GM21717 (cell line): ENCODE data around the gene KCNJ16.

ENCODE experiments used
- ATAC-seq: cut with Tn5 transposase; IDR thresholded peaks from one replicate; pipeline ENCODE4 v1.9.1; 2021; ENCODE audit warnings: mild to moderate bottlenecking, moderate library complexity; ENCODE audit not compliant: unreplicated experiment

KCNJ16 gene

DNA sequence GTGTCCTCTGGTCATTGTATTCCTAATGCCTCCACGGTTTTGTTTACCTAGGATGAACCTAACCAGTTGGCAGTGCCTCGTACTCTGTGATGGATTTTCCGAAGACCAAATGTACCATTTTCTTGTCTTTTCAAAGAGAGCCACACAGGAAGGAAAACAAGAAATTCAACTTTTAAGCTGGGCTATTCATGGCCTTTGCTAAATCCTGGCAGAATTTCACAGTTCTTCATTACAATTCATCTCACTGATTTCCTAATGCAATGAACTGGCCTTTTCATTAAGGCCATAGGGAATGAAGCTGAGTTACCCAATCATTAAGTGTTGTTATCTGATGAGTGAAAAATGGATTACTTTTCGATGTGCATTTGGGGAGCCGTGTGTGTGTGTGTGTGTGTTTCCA, 7.9 kb upstream of the KCNJ16 start:
- ATAC-seq = no peak

DNA sequence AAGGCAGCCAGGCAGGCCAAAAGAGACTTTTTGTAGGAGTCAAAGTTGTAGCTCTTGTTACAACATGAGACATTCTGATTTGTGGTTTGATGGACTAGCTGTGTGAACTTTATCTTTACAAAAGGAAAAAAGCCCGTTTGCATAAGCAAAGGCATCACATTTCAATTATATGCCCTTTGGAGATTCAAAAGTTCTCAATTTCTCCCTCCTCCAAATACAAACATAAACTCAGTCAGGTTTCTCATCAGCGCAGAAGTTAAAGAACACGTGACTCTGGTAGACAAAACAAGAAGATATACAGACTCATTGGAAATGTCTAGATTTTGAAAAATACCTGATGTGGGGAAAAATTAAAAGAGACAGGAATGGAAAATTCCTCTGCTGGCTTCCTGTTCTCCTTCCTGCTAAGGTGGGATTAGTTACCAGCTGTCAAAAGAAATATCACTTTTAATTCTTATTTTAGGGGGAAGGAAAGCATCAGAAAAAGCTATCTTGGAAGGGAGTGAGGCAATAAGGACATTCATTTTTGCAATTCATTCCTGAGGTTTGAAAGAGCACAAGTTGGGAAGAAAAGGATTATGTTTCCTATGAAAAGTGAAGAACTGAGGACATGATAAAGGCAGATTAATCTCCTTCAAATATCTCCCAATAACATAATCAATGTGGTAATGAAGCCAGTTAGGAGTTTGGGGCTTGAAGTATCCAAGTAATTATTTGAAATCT, 4.6 kb upstream of the KCNJ16 start:
- ATAC-seq = no peak

DNA sequence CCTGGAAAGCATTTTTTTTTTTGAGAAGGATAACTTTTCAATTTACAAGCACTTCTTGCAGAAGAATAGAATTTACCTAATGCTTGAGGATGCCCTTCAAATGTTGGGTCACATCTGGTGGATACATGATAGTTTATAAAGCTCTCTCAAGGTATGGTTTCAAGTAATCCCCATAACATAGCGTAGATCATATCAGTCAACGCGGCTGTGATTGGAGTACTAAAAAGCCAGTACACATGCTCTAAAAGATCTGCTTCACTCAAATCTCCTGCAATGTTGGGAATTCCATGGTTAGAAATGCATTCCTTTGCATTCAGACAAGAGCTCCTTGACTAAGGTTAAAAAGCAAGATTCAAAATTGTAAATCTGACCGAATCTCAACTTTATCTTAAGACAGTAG, 3.9 kb upstream of the KCNJ16 start:
- no peak for ATAC-seq

DNA sequence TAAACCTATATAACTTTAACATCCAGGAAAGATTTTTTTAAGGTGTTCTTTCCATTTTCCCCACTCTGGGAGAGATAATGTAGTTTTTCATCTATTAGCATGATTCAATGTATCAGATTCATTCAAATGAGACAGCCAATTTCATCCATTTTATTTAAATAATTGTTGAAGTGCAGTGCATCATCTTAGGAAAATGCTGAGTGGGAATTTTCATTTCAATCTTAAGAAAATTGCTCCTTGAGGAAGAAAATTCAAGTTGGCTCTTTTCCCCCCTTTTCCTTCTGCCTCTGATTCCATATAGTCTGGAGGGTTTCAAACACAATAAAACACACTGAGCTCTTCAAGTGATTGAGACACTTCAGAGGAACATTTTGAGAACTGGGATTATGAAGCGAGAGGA, 3.4 kb upstream of the KCNJ16 start:
- no peak for ATAC-seq

DNA sequence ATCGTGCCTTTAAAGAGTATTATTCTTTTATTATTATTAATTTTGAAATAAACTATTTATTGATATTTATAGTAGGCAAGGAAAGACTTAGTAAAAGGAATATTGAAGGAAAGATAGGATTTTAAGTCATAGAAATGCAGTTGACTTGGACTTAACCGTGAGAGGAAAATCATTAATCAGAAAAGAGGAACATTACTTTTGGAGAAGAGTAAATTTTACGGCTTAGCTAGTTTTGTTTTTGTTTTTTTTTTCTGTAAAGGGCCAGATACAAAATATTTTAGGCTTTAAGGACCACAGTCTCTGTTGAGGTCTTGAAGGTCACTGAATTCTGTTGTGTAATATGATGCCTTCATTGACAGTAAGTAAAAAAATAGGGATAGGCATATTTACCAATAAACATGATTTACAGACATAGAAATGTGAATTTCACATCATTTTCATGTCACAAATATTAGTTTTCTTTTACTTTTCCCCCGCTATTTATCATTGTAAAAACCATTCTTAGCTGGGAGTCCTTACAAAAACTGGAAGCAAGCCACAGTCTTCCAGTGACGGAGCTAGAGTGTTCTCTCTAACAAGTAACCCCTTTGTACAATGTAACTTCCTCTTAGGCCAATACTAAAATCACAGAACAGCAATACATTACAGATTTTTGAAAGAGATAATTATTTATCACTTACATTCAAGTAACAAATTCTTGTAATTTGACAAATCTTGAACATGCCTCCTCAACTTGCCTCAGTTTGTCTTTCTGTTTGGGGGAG, 2.3 kb upstream of the KCNJ16 start:
- ATAC-seq = no peak

DNA sequence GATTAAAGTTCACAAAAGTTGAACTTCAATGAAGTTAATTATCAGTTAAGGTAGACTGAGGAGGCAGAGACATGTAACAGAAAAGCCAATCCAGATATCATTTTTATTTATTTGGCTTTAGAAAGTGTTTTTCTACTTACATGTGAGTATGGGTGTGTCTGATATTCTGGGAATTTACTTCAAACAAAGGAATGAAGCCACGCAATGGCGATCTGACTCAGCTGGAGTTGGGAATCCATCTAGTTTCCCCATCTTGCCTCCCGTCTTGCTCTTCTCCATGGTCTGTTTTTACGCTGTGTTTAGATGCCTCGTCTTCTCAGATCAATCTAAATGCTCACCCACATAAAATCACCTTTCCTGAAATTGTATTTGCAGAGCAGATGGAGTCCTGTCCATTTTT, 1.7 kb upstream of the KCNJ16 start:
- no peak for ATAC-seq

DNA sequence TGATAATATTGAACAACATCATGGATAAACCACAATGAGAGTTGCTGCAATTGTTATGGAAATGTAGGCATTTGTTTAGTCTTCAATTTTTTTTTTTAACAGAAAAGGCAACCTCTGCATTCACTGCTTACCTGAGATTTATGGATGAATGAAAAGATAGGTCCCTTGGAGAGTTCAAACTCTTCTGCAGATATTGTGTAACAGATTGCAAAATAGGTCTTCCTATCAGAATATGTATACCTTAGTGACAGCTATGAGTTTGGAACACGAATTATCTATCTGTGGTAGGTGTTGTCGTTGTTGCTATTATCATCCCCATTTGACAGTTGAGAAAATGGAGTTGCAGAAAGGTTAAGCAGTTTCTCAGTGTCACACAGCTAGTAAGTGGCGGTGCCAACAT, 1.2 kb upstream of the KCNJ16 start:
- no peak for ATAC-seq

DNA sequence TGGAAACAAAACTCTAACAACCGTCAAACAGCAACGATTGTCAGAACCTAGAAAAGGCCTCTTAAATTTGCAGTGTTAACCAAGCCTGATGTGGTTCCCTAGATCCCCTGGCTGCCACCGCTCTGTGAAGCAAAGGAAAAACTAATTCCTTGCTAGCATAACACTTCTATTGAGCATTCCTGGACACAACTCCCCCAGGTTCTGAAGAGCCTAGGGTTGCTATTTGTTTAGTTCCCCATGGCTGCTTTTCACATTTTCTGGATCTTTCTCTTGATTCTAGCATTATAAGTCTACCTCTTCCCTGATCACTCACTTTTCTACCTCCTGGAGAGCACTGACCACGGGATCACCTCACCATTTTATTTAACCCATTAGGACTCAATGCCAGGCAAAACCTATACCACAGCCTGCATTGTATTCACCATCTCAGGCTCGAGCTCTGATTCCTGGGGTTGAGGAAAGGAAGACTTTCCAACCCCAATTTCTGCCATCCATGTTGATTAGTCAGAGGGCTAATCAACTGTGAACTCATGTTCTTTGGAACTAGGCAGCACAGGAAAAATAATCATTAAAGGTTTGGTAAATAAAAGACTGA, 692 bp upstream of the KCNJ16 start:
- ATAC-seq = no peak

DNA sequence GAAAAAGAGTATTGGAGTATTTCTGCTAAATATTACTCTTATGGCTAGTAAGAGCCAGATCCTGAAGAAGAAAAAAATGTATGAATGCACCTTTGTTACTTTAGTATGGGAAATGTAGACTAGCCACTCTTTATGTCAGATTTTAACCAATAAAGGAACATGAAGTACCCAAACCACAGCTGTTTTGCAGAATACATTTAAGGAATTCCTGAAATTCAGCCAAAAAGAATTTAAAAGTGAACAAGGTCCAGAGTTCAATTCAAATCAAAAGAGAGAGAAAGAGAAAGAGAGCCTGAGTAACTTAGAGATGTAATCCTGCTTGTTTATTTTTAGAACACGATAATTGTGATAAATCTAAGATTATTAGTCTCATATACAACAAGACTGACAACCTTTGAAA, 1.2 kb downstream of the KCNJ16 start:
- no peak for ATAC-seq

DNA sequence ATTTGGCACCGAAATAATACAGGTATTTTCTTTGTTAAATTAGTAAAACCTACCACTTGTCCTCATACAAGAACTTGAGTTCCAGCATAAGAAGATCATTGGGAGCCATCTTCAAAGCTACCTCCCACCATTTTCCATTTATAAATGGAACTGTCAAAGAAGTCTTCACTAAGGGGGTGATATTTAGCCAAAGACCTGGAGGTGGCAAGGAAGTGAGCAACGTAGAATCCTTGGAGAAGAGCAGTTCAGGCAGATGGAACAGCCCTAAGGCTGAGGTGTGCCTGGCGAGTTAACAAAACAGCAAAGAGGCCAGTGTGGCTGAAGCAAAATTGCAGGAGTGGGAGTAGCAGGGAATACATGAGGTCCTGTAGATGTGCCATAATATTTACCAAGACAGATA, 1.8 kb downstream of the KCNJ16 start:
- ATAC-seq = no peak

DNA sequence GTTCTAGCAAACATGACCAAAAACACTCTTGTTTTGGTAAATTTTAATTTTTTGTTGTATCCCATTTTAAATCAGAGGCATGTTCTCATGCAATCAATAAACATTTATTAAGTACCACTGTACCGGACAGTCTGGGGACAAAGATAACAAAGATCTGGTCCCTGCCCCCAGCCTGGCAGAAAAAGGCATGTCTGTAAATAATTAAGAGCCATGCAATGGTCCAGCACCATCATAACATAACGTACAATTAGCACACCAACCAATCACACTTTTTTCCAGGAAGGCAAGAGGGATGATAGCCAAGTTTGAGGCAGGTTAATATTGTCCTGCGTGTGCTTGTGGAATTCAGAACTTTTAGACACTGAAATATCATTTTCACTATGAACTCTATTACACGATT, 3.5 kb downstream of the KCNJ16 start:
- no peak for ATAC-seq

DNA sequence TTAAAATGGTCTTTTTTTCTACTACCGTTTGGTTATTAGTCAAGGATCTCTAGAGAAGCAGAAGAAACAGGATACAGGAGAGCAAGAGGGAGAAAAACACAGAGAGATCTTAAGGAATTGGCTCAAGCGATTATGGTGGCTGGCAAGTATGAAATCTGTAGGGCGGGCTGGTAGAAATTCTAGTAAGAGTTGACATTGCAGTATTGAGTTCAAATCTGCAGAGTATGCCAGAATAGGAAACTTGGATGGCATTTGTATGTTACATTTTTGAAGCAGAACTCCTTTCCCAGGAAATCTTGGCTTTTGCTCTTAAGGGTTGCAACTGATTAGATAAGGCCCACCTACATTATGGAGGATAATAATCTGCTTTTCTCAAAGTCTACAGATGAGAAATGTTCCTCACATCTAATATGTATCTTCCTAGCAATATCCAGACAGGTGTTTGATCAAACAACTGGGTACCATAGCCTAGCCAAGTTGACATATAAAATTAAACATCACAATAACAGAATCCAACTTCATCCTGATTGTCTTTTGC, 4.0 kb downstream of the KCNJ16 start:
- ATAC-seq = no peak

DNA sequence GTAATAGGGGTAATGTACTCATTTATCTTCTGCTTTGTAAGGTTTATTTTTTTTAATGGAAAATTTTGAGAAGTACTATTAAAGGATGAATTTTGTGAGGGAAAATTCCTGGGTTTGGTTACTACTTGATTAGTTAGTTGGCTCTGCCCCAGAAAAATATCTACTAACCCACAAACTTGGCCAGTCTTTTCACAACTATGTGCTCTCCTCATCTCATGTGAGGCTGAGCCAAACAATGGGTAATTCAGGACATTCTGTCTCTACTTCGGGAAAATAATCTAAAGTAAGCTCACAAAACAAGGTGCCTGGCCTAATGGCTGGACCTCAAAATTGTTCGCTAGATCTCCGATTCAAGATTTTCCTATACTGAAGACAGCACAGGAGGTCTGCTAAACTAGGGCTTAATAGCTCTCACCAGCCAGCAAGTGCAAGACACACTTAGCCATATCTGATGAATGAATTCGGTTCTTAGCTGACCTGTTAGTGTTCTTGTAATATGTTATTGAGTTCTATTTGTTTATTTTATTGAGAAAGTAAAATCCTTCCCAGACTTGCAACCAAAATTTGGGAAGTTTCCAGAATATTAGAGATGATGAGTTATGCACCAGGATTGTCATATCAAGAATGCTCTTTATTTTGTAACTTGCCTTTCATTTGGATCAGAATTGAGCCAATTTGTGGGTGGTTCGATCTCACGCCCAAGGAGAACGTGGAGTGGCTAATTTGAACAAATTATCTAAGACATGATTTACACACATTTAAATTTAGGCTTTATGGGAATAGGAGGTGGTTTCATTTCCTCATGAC, 5.7 kb downstream of the KCNJ16 start:
- no peak for ATAC-seq

DNA sequence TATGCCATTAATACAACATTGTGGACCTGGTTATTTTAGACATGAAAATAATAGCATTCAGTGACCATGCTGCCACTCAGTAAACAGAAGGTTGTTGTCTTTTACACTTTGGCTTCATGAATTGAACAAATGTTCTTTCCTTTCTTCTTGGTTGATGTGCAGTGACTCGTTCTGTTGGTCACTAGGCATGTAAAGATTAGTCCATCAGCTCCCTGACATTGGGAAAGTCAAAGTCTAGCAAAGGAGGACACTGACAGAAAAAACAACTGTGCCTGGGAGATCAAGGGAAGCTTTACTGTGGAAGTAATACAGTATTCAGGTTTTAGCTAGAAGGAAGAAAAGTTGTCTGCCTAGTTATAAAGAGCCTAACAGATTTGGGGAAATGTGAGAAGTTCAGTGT, 6.9 kb downstream of the KCNJ16 start:
- no peak for ATAC-seq

DNA sequence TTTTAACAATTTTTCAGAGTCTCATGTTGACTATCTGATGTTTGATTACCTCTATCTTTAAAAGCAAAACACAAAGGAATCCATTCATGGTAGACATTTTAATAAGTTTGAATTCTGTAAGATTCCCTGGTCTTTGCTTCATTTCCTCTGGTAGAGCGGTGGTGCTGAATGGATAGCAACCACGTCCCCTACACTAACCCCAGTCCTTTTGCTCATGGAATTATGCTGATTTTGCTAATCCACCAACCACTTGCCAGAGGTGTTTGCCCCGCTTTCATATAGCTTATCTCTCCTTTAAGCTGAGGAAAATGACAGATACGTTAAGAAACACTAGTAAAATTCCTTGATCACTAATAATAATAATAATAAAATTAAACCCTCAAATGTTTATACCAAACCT, 9.5 kb downstream of the KCNJ16 start:
- no peak for ATAC-seq

DNA sequence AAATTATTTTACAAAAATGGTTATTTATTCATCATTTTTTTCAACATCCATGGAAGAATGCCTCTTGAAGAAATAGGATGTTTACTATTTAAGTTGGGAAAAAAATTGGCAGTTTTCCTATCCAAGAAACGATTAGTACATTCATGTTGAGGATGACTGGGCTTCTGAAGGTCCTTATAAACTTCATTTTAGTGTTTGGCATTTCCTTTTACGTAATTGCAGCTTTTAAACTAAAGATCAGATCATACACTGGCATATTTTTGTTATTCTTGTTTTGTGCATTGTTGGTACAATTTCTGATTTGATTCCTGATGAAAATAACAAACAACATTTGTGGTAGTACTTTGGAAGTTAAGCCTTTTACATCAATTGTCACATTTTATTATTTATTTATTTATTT, 11.5 kb downstream of the KCNJ16 start:
- no peak for ATAC-seq

DNA sequence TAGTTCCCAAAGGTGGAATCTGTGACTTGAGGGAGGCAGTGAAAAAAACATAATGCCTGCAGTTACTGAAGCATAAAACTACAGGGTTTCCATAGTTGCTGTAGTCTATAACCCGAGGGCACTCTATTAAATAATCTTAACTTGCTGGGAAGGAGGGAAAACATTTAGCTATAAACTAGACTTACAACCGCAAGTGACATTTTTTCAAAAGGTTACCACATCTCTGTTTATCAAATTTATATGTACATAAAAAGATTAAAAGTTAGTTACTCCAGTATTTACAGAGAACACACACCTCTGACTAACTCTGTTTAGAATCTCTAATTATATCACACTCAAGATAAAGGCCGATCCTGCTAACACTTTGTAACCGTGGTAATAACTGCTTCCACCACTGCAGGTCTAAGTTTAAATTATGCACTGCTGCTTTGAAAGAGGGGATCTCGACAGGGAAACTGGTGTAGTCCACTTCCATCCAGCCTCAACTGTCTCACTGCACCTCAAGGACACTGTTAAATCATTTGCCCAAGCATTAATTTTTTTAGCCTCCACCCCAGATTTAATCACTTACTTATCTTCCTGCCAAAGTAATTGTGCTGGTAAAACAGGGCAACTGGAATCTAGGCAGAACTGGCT, 14.6 kb downstream of the KCNJ16 start:
- ATAC-seq = no peak

DNA sequence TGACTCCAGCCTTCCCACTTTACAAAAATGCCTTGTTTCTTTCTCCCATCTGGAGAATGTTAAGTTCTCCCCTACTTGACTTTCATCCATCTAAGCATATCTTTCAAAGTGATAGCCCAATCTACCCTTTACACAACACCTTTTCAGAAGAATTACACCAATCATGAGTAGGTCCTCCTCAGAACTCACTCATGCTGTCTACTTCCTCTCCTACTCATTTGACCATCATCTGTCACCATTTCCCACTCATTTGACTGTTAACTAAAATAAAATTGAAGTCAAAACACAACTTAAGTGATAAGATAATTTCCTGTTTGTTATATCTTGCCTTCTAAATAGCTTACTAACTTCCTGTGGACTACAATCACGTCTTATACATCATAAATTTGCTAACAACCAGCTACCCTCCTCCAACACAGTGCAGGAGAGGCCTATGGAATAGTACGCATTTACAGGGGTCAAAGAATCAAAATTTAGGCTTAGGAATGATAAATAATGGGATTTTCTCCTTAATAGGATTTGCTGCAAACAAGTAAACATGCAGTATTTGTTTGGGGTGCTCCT, 16.1 kb downstream of the KCNJ16 start:
- no peak for ATAC-seq

DNA sequence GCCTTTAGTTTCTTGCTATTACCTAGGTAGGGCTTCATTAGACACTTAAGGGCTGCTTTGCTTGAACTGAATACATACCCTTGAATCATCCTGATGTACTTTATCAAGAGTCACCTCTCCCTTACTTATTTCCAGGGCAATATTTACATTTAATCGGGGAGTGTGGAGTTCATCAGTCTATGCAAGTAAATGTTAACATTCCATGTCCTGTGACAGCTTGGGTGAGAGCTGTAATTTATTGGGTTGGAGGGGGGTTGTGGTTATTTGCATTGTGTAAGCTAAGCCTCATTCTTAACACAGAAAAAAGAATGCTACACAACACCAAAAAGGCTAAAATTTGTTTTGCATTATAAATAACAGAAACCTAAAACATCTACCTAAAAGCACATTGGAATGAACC, 16.7 kb downstream of the KCNJ16 start:
- no peak for ATAC-seq

DNA sequence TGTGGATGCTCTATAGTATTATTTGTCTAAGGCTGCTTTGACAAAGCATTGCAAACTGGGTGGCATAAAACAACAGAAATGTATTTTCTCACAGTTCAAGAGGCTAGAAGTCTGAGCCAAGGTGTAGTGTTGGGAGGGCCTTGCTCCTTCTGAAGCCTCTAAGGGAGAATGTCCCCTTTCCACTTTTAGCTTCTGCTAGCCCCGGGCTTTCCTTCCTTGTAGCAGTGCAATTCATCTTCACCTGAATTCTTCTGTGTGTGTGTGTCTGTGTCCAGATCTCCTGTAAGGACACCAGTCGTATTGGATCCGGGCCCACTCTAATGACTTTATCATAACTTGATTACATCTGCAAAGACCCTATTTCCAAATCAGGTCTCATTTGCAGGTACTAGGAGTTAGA, 18.1 kb downstream of the KCNJ16 start:
- ATAC-seq = no peak
